ENCODE results near the gene ZNF717.

DNA sequence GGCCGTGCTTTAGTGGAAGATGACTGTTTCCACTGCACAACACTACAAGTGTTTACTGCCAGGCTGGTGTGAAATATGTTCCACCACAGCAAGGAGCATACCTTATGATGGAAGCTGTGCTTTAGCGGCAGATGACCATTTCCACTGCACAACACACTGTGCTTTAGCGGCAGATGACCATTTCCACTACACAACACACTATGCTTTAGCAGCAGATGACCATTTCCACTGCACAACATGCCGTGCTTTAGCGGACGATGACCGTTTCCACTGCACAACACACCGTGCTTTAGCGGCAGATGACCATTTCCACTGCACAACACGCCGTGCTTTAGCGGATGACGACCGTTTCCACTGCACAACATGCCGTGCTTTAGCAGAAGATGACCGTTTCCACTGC is 2.8 kb downstream of the ZNF717 start:
- TF ChIP-seq, protein P1, sequence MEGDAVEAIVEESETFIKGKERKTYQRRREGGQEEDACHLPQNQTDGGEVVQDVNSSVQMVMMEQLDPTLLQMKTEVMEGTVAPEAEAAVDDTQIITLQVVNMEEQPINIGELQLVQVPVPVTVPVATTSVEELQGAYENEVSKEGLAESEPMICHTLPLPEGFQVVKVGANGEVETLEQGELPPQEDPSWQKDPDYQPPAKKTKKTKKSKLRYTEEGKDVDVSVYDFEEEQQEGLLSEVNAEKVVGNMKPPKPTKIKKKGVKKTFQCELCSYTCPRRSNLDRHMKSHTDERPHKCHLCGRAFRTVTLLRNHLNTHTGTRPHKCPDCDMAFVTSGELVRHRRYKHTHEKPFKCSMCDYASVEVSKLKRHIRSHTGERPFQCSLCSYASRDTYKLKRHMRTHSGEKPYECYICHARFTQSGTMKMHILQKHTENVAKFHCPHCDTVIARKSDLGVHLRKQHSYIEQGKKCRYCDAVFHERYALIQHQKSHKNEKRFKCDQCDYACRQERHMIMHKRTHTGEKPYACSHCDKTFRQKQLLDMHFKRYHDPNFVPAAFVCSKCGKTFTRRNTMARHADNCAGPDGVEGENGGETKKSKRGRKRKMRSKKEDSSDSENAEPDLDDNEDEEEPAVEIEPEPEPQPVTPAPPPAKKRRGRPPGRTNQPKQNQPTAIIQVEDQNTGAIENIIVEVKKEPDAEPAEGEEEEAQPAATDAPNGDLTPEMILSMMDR (IDR thresholded peaks at IDR 0.05) = no peak
- TF ChIP-seq POLR2A (IDR thresholded peaks at IDR 0.05) = no peak

All from Peyer's patch (tissue), 4 donors.